ENCODE results near the gene PPP1R9A.

Gene PPP1R9A

DNA sequence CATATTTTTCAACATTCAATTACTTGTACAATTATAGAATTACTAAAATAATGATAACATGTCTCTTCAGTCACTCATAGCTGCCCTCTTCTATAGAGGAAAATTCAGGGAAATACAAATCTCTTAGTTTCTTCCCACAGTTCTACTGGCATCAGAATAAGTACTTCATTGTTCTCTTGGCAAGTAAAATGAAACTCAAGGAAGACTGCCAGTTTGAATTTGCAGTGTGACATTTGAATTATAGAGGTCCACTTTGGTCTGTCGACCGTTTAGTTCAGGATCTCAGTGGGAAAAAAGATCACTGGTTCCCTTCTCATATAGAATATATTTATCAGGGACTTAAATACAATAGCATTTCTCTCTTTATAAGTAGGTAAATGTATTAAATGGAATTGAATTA, 302.4 kb downstream of the PPP1R9A start:
- Histone ChIP-seq H3K4me3 (ENCODE audit: insufficient read depth, low read length, poor library complexity, severe bottlenecking) (no peak overlapping the region), H3K79me2 (ENCODE audit: insufficient read depth, low read length) (no peaks in the 10 kb centered on the region), H3K4me2 (ENCODE audit: low read depth, low read length, poor library complexity, severe bottlenecking) (no peak overlapping the region), H3K9me2 (replicated peaks; ENCODE audit: insufficient read depth, low read length) (no peaks in the 10 kb centered on the region), H4K20me1 (ENCODE audit: low read depth, low read length) (no peaks in the 10 kb centered on the region), H3K9me3 (ENCODE audit: insufficient read depth, low read length) (no peaks in the 10 kb centered on the region), H2AFZ (ENCODE audit: low read depth, low read length, severe bottlenecking) (no peak overlapping the region), H3F3A (ENCODE audit: insufficient read depth) (no peaks in the 10 kb centered on the region), H3K9ac (ENCODE audit: low read length) (no peak overlapping the region), H3K27me3 (ENCODE audit: low read length) (no peaks in the 10 kb centered on the region), H3K36me3 (ENCODE audit: low read length) (no peaks in the 10 kb centered on the region), H3K27ac (ENCODE audit: low read depth, low read length) (no peak overlapping the region)
- TF ChIP-seq CTCF (IDR thresholded peaks at IDR 0.05; ENCODE audit: insufficient read depth, low read length, poor library complexity, severe bottlenecking) (no peak), EZH2phosphoT487 (conservative IDR thresholded peaks at IDR 0.05; ENCODE audit: low read length) (no peak)

DNA sequence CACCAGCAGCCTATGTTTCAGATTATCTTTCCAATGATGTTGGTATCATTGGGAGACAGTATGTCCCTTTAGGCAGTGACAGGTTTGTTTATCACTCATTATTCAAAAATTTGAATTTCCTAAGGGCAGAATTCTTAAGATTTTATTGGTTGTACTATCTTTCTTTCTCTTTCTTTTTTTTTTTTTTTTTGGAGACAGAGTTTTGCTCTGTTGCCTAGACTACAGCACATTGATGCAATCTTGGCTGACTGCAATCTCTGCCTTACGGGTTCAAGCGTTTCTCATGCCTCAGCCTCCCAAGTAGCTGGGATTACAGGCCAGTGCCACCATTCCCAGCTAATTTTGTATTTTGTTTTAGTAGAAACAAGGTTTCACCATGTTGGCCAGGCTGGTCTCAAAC, 305.8 kb downstream of the PPP1R9A start:
- Histone ChIP-seq H4K20me1 (ENCODE audit: low read depth, low read length) (no peaks in the 10 kb centered on the region), H3K36me3 (ENCODE audit: low read length) (no peaks in the 10 kb centered on the region), H3K79me2 (ENCODE audit: insufficient read depth, low read length) (no peaks in the 10 kb centered on the region), H3K9me2 (replicated peaks; ENCODE audit: insufficient read depth, low read length) (no peaks in the 10 kb centered on the region), H3K27ac (ENCODE audit: low read depth, low read length) (no peak overlapping the region), H3F3A (ENCODE audit: insufficient read depth) (no peaks in the 10 kb centered on the region), H3K4me2 (ENCODE audit: low read depth, low read length, poor library complexity, severe bottlenecking) (no peak overlapping the region), H3K27me3 (ENCODE audit: low read length) (no peaks in the 10 kb centered on the region), H3K9me3 (ENCODE audit: insufficient read depth, low read length) (no peaks in the 10 kb centered on the region), H3K4me3 (ENCODE audit: insufficient read depth, low read length, poor library complexity, severe bottlenecking) (no peak overlapping the region), H2AFZ (ENCODE audit: low read depth, low read length, severe bottlenecking) (no peak overlapping the region), H3K9ac (ENCODE audit: low read length) (no peak overlapping the region)
- TF ChIP-seq EZH2phosphoT487 (conservative IDR thresholded peaks at IDR 0.05; ENCODE audit: low read length), result no peak
- no peak for TF ChIP-seq CTCF (IDR thresholded peaks at IDR 0.05; ENCODE audit: insufficient read depth, low read length, poor library complexity, severe bottlenecking)

- Histone ChIP-seq H3K9ac (ENCODE audit: low read length) (no peak overlapping the region), H3F3A (ENCODE audit: insufficient read depth) (no peaks in the 10 kb centered on the region), H3K36me3 (ENCODE audit: low read length) (no peaks in the 10 kb centered on the region), H4K20me1 (ENCODE audit: low read depth, low read length) (no peaks in the 10 kb centered on the region), H3K4me2 (ENCODE audit: low read depth, low read length, poor library complexity, severe bottlenecking) (no peak overlapping the region), H3K27me3 (ENCODE audit: low read length) (no peaks in the 10 kb centered on the region), H3K79me2 (ENCODE audit: insufficient read depth, low read length) (no peaks in the 10 kb centered on the region), H2AFZ (ENCODE audit: low read depth, low read length, severe bottlenecking) (no peak overlapping the region), H3K9me2 (replicated peaks; ENCODE audit: insufficient read depth, low read length) (no peaks in the 10 kb centered on the region), H3K27ac (ENCODE audit: low read depth, low read length) (no peak overlapping the region), H3K4me3 (ENCODE audit: insufficient read depth, low read length, poor library complexity, severe bottlenecking) (no peak overlapping the region), H3K9me3 (ENCODE audit: insufficient read depth, low read length) (no peaks in the 10 kb centered on the region)
- TF ChIP-seq EZH2phosphoT487 (conservative IDR thresholded peaks at IDR 0.05; ENCODE audit: low read length) (no peak), CTCF (IDR thresholded peaks at IDR 0.05; ENCODE audit: insufficient read depth, low read length, poor library complexity, severe bottlenecking) (no peak)
These were observed 306.6 kb downstream of the PPP1R9A start for GRCh38 chr7:95213809-95214492.

Measured in SU-DHL-6 (cell line).